ENCODE results near the gene RMND1. TPM values are rescaled to one million over a fixed set of nuclear protein-coding genes. Genes with fewer than 3 reads are reported as not detected.
"Not testable (repeated sequence)": the region's sequence is repeated elsewhere in the genome, so short reads cannot be mapped to it uniquely, and the experiment has no call there.

Gene RMND1
- polyA plus RNA-seq, 1 donor from 2014 or later: 35.3 TPM

DNA sequence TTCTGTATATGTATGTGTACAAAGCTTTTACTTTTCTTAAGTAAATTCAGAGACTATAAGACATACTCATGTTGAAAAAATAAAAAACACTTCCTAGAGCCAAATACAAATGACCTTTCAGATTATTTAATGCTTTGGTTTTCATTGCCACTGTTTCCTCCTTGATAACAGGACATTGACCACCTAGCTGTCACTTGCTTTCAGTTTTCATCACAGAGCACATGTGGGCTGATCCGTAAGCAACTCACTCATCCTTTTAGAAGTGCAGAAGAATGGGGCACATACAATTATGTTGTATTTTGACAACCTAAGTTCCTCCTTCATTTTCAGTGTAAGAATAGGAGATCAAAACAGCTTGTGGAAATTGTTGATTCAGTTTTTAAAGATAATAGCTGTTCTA lies 66.7 kb downstream of the RMND1 start:
- TF ChIP-seq EP300 (conservative IDR thresholded peaks at IDR 0.05; ENCODE audit: poor library complexity, severe bottlenecking) (no peak), MXI1 (conservative IDR thresholded peaks at IDR 0.05; ENCODE audit: poor library complexity, severe bottlenecking) (no peak), POLR2AphosphoS5 (IDR thresholded peaks at IDR 0.05) (no peak), EZH2 (IDR thresholded peaks at IDR 0.05; ENCODE audit: borderline replicate concordance, insufficient read depth, low read length, poor library complexity, severe bottlenecking) (no peak), TAF1 (IDR thresholded peaks at IDR 0.05; ENCODE audit: low read depth) (no peak)
- TF ChIP-seq, protein P1, sequence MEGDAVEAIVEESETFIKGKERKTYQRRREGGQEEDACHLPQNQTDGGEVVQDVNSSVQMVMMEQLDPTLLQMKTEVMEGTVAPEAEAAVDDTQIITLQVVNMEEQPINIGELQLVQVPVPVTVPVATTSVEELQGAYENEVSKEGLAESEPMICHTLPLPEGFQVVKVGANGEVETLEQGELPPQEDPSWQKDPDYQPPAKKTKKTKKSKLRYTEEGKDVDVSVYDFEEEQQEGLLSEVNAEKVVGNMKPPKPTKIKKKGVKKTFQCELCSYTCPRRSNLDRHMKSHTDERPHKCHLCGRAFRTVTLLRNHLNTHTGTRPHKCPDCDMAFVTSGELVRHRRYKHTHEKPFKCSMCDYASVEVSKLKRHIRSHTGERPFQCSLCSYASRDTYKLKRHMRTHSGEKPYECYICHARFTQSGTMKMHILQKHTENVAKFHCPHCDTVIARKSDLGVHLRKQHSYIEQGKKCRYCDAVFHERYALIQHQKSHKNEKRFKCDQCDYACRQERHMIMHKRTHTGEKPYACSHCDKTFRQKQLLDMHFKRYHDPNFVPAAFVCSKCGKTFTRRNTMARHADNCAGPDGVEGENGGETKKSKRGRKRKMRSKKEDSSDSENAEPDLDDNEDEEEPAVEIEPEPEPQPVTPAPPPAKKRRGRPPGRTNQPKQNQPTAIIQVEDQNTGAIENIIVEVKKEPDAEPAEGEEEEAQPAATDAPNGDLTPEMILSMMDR (IDR thresholded peaks at IDR 0.05; ENCODE audit: poor library complexity, severe bottlenecking): no peak
- Histone ChIP-seq H3K4me2 (ENCODE audit: low read length) (no peak overlapping the region), H3F3A (ENCODE audit: insufficient read depth, low read length, poor library complexity, severe bottlenecking) (peaks cover 11% of the 10 kb centered on the region), H4K20me1 (ENCODE audit: insufficient read depth) (no peaks in the 10 kb centered on the region), H3K9me2 (ENCODE audit: insufficient read depth, low read length) (no peaks in the 10 kb centered on the region), H3K27ac (ENCODE audit: low read length) (no peak overlapping the region), H3K79me2 (replicated peaks; ENCODE audit: insufficient read depth, low read length) (peaks cover 30% of the 10 kb centered on the region), H3K9me3 (ENCODE audit: low read length) (no peaks in the 10 kb centered on the region), H3K4me3 (ENCODE audit: low read length) (no peak overlapping the region), H3K9ac (ENCODE audit: low read length) (no peak overlapping the region), H2AFZ (ENCODE audit: low read depth, low read length) (no peak overlapping the region), H3K36me3 (ENCODE audit: insufficient read depth, low read length) (no peaks in the 10 kb centered on the region), H3K27me3 (ENCODE audit: insufficient read depth, low read depth, low read length) (no peaks in the 10 kb centered on the region)

DNA sequence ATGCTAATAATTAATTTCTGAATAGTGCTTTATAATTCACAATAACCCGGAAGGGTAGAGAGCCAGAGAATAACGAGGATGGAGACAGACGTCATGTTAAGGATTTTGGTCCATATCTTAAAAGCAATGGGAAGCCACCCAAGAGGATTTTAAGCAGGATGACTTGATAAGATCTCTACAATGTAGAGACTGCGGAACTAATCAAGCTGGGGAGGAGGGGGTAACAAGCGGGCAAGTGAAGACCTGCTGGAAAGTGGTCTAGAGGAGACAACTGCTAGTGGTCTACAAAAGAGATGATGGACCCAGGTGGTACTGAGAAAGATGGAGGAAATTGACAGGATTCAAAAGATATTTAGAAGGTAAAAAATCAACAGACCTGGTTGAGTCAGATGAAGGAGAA lies 67.8 kb downstream of the RMND1 start:
- H3F3A ChIP-seq (ENCODE audit: insufficient read depth, low read length, poor library complexity, severe bottlenecking): peaks cover 11% of the 10 kb centered on the region
- H3K27ac ChIP-seq (ENCODE audit: low read length): no peak overlapping the region
- H3K9me3 ChIP-seq (ENCODE audit: low read length): no peaks in the 10 kb centered on the region
- H3K9ac ChIP-seq (ENCODE audit: low read length): no peak overlapping the region
- H3K4me2 ChIP-seq (ENCODE audit: low read length): no peak overlapping the region
- H3K79me2 ChIP-seq (replicated peaks; ENCODE audit: insufficient read depth, low read length): peaks cover 30% of the 10 kb centered on the region
- TF ChIP-seq EP300 (conservative IDR thresholded peaks at IDR 0.05; ENCODE audit: poor library complexity, severe bottlenecking) (no peak), POLR2AphosphoS5 (IDR thresholded peaks at IDR 0.05) (no peak), MXI1 (conservative IDR thresholded peaks at IDR 0.05; ENCODE audit: poor library complexity, severe bottlenecking) (no peak), EZH2 (IDR thresholded peaks at IDR 0.05; ENCODE audit: borderline replicate concordance, insufficient read depth, low read length, poor library complexity, severe bottlenecking) (no peak), RAD21 (conservative IDR thresholded peaks at IDR 0.05) (no peak), SMC3 (conservative IDR thresholded peaks at IDR 0.05; ENCODE audit: poor library complexity) (no peak), TAF1 (IDR thresholded peaks at IDR 0.05; ENCODE audit: low read depth) (no peak)
- TF ChIP-seq, protein P2, sequence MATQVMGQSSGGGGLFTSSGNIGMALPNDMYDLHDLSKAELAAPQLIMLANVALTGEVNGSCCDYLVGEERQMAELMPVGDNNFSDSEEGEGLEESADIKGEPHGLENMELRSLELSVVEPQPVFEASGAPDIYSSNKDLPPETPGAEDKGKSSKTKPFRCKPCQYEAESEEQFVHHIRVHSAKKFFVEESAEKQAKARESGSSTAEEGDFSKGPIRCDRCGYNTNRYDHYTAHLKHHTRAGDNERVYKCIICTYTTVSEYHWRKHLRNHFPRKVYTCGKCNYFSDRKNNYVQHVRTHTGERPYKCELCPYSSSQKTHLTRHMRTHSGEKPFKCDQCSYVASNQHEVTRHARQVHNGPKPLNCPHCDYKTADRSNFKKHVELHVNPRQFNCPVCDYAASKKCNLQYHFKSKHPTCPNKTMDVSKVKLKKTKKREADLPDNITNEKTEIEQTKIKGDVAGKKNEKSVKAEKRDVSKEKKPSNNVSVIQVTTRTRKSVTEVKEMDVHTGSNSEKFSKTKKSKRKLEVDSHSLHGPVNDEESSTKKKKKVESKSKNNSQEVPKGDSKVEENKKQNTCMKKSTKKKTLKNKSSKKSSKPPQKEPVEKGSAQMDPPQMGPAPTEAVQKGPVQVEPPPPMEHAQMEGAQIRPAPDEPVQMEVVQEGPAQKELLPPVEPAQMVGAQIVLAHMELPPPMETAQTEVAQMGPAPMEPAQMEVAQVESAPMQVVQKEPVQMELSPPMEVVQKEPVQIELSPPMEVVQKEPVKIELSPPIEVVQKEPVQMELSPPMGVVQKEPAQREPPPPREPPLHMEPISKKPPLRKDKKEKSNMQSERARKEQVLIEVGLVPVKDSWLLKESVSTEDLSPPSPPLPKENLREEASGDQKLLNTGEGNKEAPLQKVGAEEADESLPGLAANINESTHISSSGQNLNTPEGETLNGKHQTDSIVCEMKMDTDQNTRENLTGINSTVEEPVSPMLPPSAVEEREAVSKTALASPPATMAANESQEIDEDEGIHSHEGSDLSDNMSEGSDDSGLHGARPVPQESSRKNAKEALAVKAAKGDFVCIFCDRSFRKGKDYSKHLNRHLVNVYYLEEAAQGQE (IDR thresholded peaks at IDR 0.05; ENCODE audit: borderline replicate concordance): no peak
- TF ChIP-seq, protein P1 (IDR thresholded peaks at IDR 0.05; ENCODE audit: poor library complexity, severe bottlenecking): no peak
- no peak overlapping the region for H2AFZ ChIP-seq (ENCODE audit: low read depth, low read length)
- no peak overlapping the region for H3K4me3 ChIP-seq (ENCODE audit: low read length)
- H3K27me3 ChIP-seq (ENCODE audit: insufficient read depth, low read depth, low read length): no peaks in the 10 kb centered on the region
- H3K36me3 ChIP-seq (ENCODE audit: insufficient read depth, low read length): no peaks in the 10 kb centered on the region
- H3K9me2 ChIP-seq (ENCODE audit: insufficient read depth, low read length): no peaks in the 10 kb centered on the region
- H4K20me1 ChIP-seq (ENCODE audit: insufficient read depth): no peaks in the 10 kb centered on the region

DNA sequence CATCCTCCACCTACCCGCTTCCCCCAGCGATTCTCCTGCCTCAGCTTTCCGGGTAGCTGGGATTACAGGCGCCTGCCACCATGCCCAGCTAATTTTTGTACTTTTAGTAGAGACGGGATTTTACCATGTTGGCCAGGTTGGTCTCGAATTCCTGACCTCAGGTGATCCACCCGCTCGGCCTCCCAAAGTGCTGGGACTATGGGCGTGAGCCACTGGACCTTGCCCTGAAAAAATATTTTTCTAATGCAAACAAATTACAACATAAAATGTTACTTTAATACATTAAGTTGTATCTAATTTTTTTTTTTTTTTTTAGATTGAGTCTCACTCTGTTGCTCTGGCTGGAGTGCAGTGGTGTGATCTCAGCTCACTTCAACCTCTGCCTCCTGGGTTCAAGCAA lies 69.3 kb downstream of the RMND1 start:
- H3K4me3 ChIP-seq (ENCODE audit: low read length); H3K4me2 ChIP-seq (ENCODE audit: low read length); H3K9me2 ChIP-seq (ENCODE audit: insufficient read depth, low read length); H3K9ac ChIP-seq (ENCODE audit: low read length); H3K9me3 ChIP-seq (ENCODE audit: low read length); H3K27ac ChIP-seq (ENCODE audit: low read length); H3K27me3 ChIP-seq (ENCODE audit: insufficient read depth, low read depth, low read length); H2AFZ ChIP-seq (ENCODE audit: low read depth, low read length); H4K20me1 ChIP-seq (ENCODE audit: insufficient read depth); H3K36me3 ChIP-seq (ENCODE audit: insufficient read depth, low read length); H3F3A ChIP-seq (ENCODE audit: insufficient read depth, low read length, poor library complexity, severe bottlenecking): not testable (repeated sequence)
- peaks cover 24% of the 10 kb centered on the region for H3K79me2 ChIP-seq (replicated peaks; ENCODE audit: insufficient read depth, low read length)
